GM08714 (cell line): ENCODE data around the gene GUCA2A.
"Not testable (repeated sequence)": the region's sequence is repeated elsewhere in the genome, so short reads cannot be mapped to it uniquely, and the experiment has no call there.

ENCODE experiments used
- H3K4me3 ChIP-seq: fragments of 200-500 bp; sonication (Bioruptor generic); 2 replicates; pipeline ENCODE4 v1.5.1; 2014; ENCODE audit warnings: mild to moderate bottlenecking, low read length, inconsistent platforms
- ZNF274 ChIP-seq: IDR thresholded peaks from 2 replicates; pipeline ENCODE4 v1.6.1; 2012; ENCODE audit warnings: mild to moderate bottlenecking, low read depth, low read length

The GUCA2A gene

GRCh38 chr1:42164551-42165420 lies at the start of gene GUCA2A:
GUCA2A (minus strand) TSS chr1:42164745; CDS start chr1:42164712, 33 bp downstream.
- no peak within 1 kb of the TSS for H3K4me3 ChIP-seq
- no peak for TF ChIP-seq ZNF274

- no peak overlapping the region for H3K4me3 ChIP-seq
- no peak for TF ChIP-seq ZNF274
These were observed 46.7 kb upstream of the GUCA2A start for GRCh38 chr1:42211224-42211623.

GRCh38 chr1:42210421-42211133 lies 46.0 kb upstream of the GUCA2A start:
- no peak overlapping the region for H3K4me3 ChIP-seq
- TF ChIP-seq ZNF274 = no peak

GRCh38 chr1:42209526-42210251 lies 45.1 kb upstream of the GUCA2A start:
- no peak overlapping the region for H3K4me3 ChIP-seq
- TF ChIP-seq ZNF274 = no peak

- not testable (repeated sequence) for H3K4me3 ChIP-seq
These were observed 42.4 kb upstream of the GUCA2A start for GRCh38 chr1:42206930-42207329.

- TF ChIP-seq ZNF274 = no peak
- no peak overlapping the region for H3K4me3 ChIP-seq
These were observed 41.6 kb upstream of the GUCA2A start for GRCh38 chr1:42206164-42206563.

- no peak for TF ChIP-seq ZNF274
- no peak overlapping the region for H3K4me3 ChIP-seq
These were observed 37.4 kb upstream of the GUCA2A start for GRCh38 chr1:42201986-42202385.

GRCh38 chr1:42198251-42198650 lies 33.7 kb upstream of the GUCA2A start:
- no peak for TF ChIP-seq ZNF274

GRCh38 chr1:42195841-42196240 lies 31.3 kb upstream of the GUCA2A start:
- H3K4me3 ChIP-seq = no peak overlapping the region

More at GRCh38 chr1:42198251-42198650, 33.7 kb upstream of the GUCA2A start:
- no peak overlapping the region for H3K4me3 ChIP-seq

GRCh38 chr1:42192106-42192505 lies 27.6 kb upstream of the GUCA2A start:
- H3K4me3 ChIP-seq = no peak overlapping the region

More at GRCh38 chr1:42195841-42196240, 31.3 kb upstream of the GUCA2A start:
- no peak for TF ChIP-seq ZNF274

GRCh38 chr1:42191319-42191718 lies 26.8 kb upstream of the GUCA2A start:
- H3K4me3 ChIP-seq = no peak overlapping the region
- no peak for TF ChIP-seq ZNF274

More at GRCh38 chr1:42192106-42192505, 27.6 kb upstream of the GUCA2A start:
- no peak for TF ChIP-seq ZNF274

- no peak overlapping the region for H3K4me3 ChIP-seq
- TF ChIP-seq ZNF274 = no peak
These were observed 25.6 kb upstream of the GUCA2A start for GRCh38 chr1:42189931-42190853.

GRCh38 chr1:42186152-42186551 lies 21.6 kb upstream of the GUCA2A start:
- TF ChIP-seq ZNF274 = no peak
- no peak overlapping the region for H3K4me3 ChIP-seq
